Liver (tissue), 9 donors: Measurements from ENCODE around the gene USP47. TPM values are rescaled to one million over a fixed set of nuclear protein-coding genes. Genes with fewer than 3 reads are reported as not detected.

ENCODE experiments used
- DNase-seq: peaks from one replicate; pipeline ENCODE4 v3.0.0-alpha.2; 2017; ENCODE audit warnings: low spot score
- H3K27ac ChIP-seq, 2 donors: one replicate each; pipeline ENCODE4 v1.7.0; 2013; ENCODE audit warnings: inconsistent platforms in 2 of 2, low read length in 2 of 2, control low read depth in 1 of 2, low read depth in 1 of 2, mild to moderate bottlenecking in 1 of 2
- H3K27me3 ChIP-seq, 4 donors: one replicate each; pipeline versions ENCODE4 v1.6.1 to v1.7.0; 2013; ENCODE audit warnings: low read length in 3 of 4, inconsistent platforms in 1 of 4, mild to moderate bottlenecking in 1 of 4, moderate library complexity in 1 of 4; ENCODE audit not compliant: control insufficient read depth in 4 of 4, insufficient read depth in 4 of 4
- H3K36me3 ChIP-seq, 4 donors: one replicate each; pipeline versions ENCODE4 v1.6.1 to v1.7.0; 2013; ENCODE audit warnings: low read length in 3 of 4, mild to moderate bottlenecking in 3 of 4, low read depth in 1 of 4, moderate library complexity in 1 of 4; ENCODE audit not compliant: control insufficient read depth in 4 of 4, insufficient read depth in 3 of 4
- H3K4me1 ChIP-seq, 4 donors: one replicate each; pipeline versions ENCODE4 v1.6.1 to v1.7.0; 2013; ENCODE audit warnings: low read length in 3 of 4, mild to moderate bottlenecking in 3 of 4, moderate library complexity in 1 of 4; ENCODE audit not compliant: control insufficient read depth in 4 of 4, insufficient read depth in 4 of 4
- H3K4me3 ChIP-seq, 3 donors: one replicate each; pipeline versions ENCODE4 v1.6.1 to v1.7.0; 2013; ENCODE audit warnings: low read length in 3 of 3, control low read depth in 1 of 3, low read depth in 1 of 3, mild to moderate bottlenecking in 1 of 3
- H3K9ac ChIP-seq, 2 donors: one replicate each; pipeline ENCODE4 v1.7.0; 2013; ENCODE audit warnings: low read length in 2 of 2, mild to moderate bottlenecking in 2 of 2, moderate library complexity in 2 of 2, control low read depth in 1 of 2, low read depth in 1 of 2
- H3K9me3 ChIP-seq, 4 donors: one replicate each; pipeline versions ENCODE4 v1.6.1 to v1.7.0; 2013; ENCODE audit warnings: low read length in 3 of 4; ENCODE audit not compliant: control insufficient read depth in 4 of 4
- ATF3 ChIP-seq: IDR thresholded peaks from 2 replicates; pipeline ENCODE4 v1.6.1; 2016; ENCODE audit warnings: antibody characterized with exemption
- EGR1 ChIP-seq, 2 donors: IDR thresholded peaks; 2 replicates each; pipeline ENCODE4 v1.6.1; 2016 to 2018; ENCODE audit warnings: antibody characterized with exemption in 2 of 2, low read depth in 2 of 2
- FOXA1 ChIP-seq: IDR thresholded peaks from 2 replicates; pipeline ENCODE4 v1.6.1; 2016; ENCODE audit warnings: antibody characterized with exemption
- GABPA ChIP-seq, 2 donors: IDR thresholded peaks in 1 of 2; conservative IDR thresholded peaks in 1 of 2; 2 replicates each; pipeline ENCODE4 v1.6.1; 2016; ENCODE audit warnings: antibody characterized with exemption in 2 of 2, mild to moderate bottlenecking in 1 of 2, moderate library complexity in 1 of 2
- HNF4A ChIP-seq, 2 donors: conservative IDR thresholded peaks; 2 replicates each; pipeline ENCODE4 v1.6.1; 2016; ENCODE audit warnings: antibody characterized with exemption in 2 of 2, mild to moderate bottlenecking in 2 of 2
- HNF4G ChIP-seq: IDR thresholded peaks from 2 replicates; pipeline ENCODE4 v1.6.1; 2016; ENCODE audit warnings: antibody characterized with exemption
- JUND ChIP-seq, 2 donors: IDR thresholded peaks; 2 replicates each; pipeline ENCODE4 v1.6.1; 2016; ENCODE audit warnings: antibody characterized with exemption in 2 of 2
- NR2F2 ChIP-seq: IDR thresholded peaks from 2 replicates; pipeline ENCODE4 v1.6.1; 2016; ENCODE audit warnings: antibody characterized with exemption
- RAD21 ChIP-seq, 2 donors: IDR thresholded peaks; 2 replicates each; pipeline ENCODE4 v1.6.1; 2016; ENCODE audit warnings: antibody characterized with exemption in 2 of 2, mild to moderate bottlenecking in 2 of 2
- SP1 ChIP-seq: IDR thresholded peaks from 2 replicates; pipeline ENCODE4 v1.6.1; 2018; ENCODE audit warnings: antibody characterized with exemption, mild to moderate bottlenecking
- TAF1 ChIP-seq: conservative IDR thresholded peaks from 2 replicates; pipeline ENCODE4 v1.6.1; 2016; ENCODE audit warnings: antibody characterized with exemption, mild to moderate bottlenecking
- YY1 ChIP-seq: IDR thresholded peaks from 2 replicates; pipeline ENCODE4 v1.6.1; 2016; ENCODE audit warnings: antibody characterized with exemption, mild to moderate bottlenecking
- WGBS: extraction: QIAGEN DNeasy Blood & Tissue Kit; methylation state at CpG from one replicate; pipeline ENCODE4 v1.1.7; 2013; 5-methylcytosine and 5-hydroxymethylcytosine counted together
- polyA plus RNA-seq, 2 donors: library from polyadenylated mRNA; stranded (reverse) in 1 of 2; unstranded in 1 of 2; fragments of 200-250 nt in 1 of 2; fragments of >200 nt in 1 of 2; fragmentation: Nextera tagmentation in 1 of 2; extraction: Ambion mirVana in 1 of 2; gene quantifications; one replicate each; pipeline versions ENCODE4 v1.2.1 to v1.2.3, GENCODE V29; 2013 to 2015
- total RNA-seq, 2 donors: library from RNA; depleted of rRNA; stranded (reverse); fragments of >200 nt; gene quantifications; one replicate each; pipeline ENCODE4 v1.2.3, GENCODE V29; 2014
- TF ChIP-seq, protein P1 (sequence below): fragments of 150-350 bp; IDR thresholded peaks from 2 replicates; pipeline ENCODE4 v1.5.1; 2017; ENCODE audit warnings: improper control_type of control experiment, low read depth, low read length; ENCODE audit not compliant: missing input control
- TF ChIP-seq, protein P2 (sequence below): IDR thresholded peaks from 2 replicates; pipeline ENCODE4 v1.6.1; 2016; ENCODE audit warnings: antibody characterized with exemption
- TF ChIP-seq, protein P3 (sequence below): IDR thresholded peaks from 2 replicates; pipeline ENCODE4 v1.6.1; 2016; ENCODE audit warnings: antibody characterized with exemption
- TF ChIP-seq, protein P4 (sequence below): IDR thresholded peaks from 2 replicates; pipeline ENCODE4 v1.6.1; 2016; ENCODE audit warnings: antibody characterized with exemption, mild to moderate bottlenecking
- donor health status: healthy.
- donor health status: healthy.
- donor health status: healthy.
- donor health status: healthy.
- donor health status: healthy.

Gene USP47
- total and polyA plus RNA-seq, 4 donors, result 14.9 to 55.1 (median 32.2) TPM

- H3K4me1 ChIP-seq, result peaks cover 3 to 12% (median 10%) of the 10 kb centered on the region in 4 donors
- no peaks in the 10 kb centered on the region for H3K9me3 ChIP-seq
- no peak overlapping the region for H3K27ac ChIP-seq
- no peak overlapping the region for H3K9ac ChIP-seq
- no peak for DNase-seq
- no peak overlapping the region for H3K4me3 ChIP-seq
- no peaks in the 10 kb centered on the region for H3K36me3 ChIP-seq
- TF ChIP-seq YY1 (no peak), HNF4G (no peak), EGR1 (IDR thresholded peaks at IDR 0.05; ENCODE audit: low read depth in 2 of 2) (no peak), GABPA (IDR thresholded peaks at IDR 0.05 in 1 of 2, conservative IDR thresholded peaks at IDR 0.05 in 1 of 2) (no peak), RAD21 (IDR thresholded peaks at IDR 0.05) (no peak), SP1 (no peak)
- no peaks in the 10 kb centered on the region for H3K27me3 ChIP-seq
- WGBS, result 90% methylated on average over 2 of the region's 2 CpGs
Observed at GRCh38 chr11:11862999-11863398, 21.2 kb downstream of the USP47 start.

GRCh38 chr11:11864332-11864731, 22.6 kb downstream of the USP47 start:
- H3K27ac ChIP-seq, result no peak overlapping the region
- peaks cover 0 to 2% (median 0%) of the 10 kb centered on the region in 4 donors for H3K4me1 ChIP-seq
- H3K9me3 ChIP-seq, result no peaks in the 10 kb centered on the region
- H3K4me3 ChIP-seq, result no peak overlapping the region
- TF ChIP-seq, protein P1, sequence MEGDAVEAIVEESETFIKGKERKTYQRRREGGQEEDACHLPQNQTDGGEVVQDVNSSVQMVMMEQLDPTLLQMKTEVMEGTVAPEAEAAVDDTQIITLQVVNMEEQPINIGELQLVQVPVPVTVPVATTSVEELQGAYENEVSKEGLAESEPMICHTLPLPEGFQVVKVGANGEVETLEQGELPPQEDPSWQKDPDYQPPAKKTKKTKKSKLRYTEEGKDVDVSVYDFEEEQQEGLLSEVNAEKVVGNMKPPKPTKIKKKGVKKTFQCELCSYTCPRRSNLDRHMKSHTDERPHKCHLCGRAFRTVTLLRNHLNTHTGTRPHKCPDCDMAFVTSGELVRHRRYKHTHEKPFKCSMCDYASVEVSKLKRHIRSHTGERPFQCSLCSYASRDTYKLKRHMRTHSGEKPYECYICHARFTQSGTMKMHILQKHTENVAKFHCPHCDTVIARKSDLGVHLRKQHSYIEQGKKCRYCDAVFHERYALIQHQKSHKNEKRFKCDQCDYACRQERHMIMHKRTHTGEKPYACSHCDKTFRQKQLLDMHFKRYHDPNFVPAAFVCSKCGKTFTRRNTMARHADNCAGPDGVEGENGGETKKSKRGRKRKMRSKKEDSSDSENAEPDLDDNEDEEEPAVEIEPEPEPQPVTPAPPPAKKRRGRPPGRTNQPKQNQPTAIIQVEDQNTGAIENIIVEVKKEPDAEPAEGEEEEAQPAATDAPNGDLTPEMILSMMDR, result no peak
- TF ChIP-seq GABPA (IDR thresholded peaks at IDR 0.05 in 1 of 2, conservative IDR thresholded peaks at IDR 0.05 in 1 of 2) (no peak), HNF4A (conservative IDR thresholded peaks at IDR 0.05) (no peak), RAD21 (IDR thresholded peaks at IDR 0.05) (no peak)
- TF ChIP-seq, protein P2, sequence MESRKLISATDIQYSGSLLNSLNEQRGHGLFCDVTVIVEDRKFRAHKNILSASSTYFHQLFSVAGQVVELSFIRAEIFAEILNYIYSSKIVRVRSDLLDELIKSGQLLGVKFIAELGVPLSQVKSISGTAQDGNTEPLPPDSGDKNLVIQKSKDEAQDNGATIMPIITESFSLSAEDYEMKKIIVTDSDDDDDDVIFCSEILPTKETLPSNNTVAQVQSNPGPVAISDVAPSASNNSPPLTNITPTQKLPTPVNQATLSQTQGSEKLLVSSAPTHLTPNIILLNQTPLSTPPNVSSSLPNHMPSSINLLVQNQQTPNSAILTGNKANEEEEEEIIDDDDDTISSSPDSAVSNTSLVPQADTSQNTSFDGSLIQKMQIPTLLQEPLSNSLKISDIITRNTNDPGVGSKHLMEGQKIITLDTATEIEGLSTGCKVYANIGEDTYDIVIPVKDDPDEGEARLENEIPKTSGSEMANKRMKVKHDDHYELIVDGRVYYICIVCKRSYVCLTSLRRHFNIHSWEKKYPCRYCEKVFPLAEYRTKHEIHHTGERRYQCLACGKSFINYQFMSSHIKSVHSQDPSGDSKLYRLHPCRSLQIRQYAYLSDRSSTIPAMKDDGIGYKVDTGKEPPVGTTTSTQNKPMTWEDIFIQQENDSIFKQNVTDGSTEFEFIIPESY, result no peak
- H3K9ac ChIP-seq, result no peak overlapping the region
- no peaks in the 10 kb centered on the region for H3K36me3 ChIP-seq
- 91% methylated on average over 3 of the region's 3 CpGs for WGBS
- no peaks in the 10 kb centered on the region for H3K27me3 ChIP-seq
- DNase-seq, result no peak

GRCh38 chr11:11864803-11865202, 23.0 kb downstream of the USP47 start:
- Histone ChIP-seq H3K4me1 (peaks cover 0 to 2% (median 0%) of the 10 kb centered on the region in 4 donors), H3K4me3 (no peak overlapping the region), H3K9me3 (no peaks in the 10 kb centered on the region), H3K27ac (no peak overlapping the region), H3K36me3 (no peaks in the 10 kb centered on the region), H3K27me3 (no peaks in the 10 kb centered on the region), H3K9ac (no peak overlapping the region)
- WGBS, result 93% methylated on average over 1 of the region's 1 CpG
- no peak for DNase-seq
- TF ChIP-seq, protein P3, sequence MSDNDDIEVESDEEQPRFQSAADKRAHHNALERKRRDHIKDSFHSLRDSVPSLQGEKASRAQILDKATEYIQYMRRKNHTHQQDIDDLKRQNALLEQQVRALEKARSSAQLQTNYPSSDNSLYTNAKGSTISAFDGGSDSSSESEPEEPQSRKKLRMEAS, result no peak
- TF ChIP-seq, protein P4, sequence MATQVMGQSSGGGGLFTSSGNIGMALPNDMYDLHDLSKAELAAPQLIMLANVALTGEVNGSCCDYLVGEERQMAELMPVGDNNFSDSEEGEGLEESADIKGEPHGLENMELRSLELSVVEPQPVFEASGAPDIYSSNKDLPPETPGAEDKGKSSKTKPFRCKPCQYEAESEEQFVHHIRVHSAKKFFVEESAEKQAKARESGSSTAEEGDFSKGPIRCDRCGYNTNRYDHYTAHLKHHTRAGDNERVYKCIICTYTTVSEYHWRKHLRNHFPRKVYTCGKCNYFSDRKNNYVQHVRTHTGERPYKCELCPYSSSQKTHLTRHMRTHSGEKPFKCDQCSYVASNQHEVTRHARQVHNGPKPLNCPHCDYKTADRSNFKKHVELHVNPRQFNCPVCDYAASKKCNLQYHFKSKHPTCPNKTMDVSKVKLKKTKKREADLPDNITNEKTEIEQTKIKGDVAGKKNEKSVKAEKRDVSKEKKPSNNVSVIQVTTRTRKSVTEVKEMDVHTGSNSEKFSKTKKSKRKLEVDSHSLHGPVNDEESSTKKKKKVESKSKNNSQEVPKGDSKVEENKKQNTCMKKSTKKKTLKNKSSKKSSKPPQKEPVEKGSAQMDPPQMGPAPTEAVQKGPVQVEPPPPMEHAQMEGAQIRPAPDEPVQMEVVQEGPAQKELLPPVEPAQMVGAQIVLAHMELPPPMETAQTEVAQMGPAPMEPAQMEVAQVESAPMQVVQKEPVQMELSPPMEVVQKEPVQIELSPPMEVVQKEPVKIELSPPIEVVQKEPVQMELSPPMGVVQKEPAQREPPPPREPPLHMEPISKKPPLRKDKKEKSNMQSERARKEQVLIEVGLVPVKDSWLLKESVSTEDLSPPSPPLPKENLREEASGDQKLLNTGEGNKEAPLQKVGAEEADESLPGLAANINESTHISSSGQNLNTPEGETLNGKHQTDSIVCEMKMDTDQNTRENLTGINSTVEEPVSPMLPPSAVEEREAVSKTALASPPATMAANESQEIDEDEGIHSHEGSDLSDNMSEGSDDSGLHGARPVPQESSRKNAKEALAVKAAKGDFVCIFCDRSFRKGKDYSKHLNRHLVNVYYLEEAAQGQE, result no peak
- no peak for TF ChIP-seq TAF1
- TF ChIP-seq, protein P1, result no peak
- no peak for TF ChIP-seq EGR1 (IDR thresholded peaks at IDR 0.05; ENCODE audit: low read depth in 2 of 2)
- no peak for TF ChIP-seq ATF3
- TF ChIP-seq YY1, result no peak
- TF ChIP-seq JUND (IDR thresholded peaks at IDR 0.05), result no peak
- TF ChIP-seq RAD21 (IDR thresholded peaks at IDR 0.05), result no peak
- no peak for TF ChIP-seq SP1
- TF ChIP-seq NR2F2, result no peak
- no peak for TF ChIP-seq GABPA (IDR thresholded peaks at IDR 0.05 in 1 of 2, conservative IDR thresholded peaks at IDR 0.05 in 1 of 2)
- no peak for TF ChIP-seq FOXA1
- TF ChIP-seq HNF4A (conservative IDR thresholded peaks at IDR 0.05), result no peak
- no peak for TF ChIP-seq HNF4G
